Measurements from ENCODE around the gene KBTBD12. TPM values are rescaled to one million over a fixed set of nuclear protein-coding genes. Genes with fewer than 3 reads are reported as not detected.
A peak's percentile ranks its signal among the peaks of the same experiment; 100 is the strongest.

Gene KBTBD12
- total RNA-seq, 1 donor from 2014 or later, result not detected

DNA sequence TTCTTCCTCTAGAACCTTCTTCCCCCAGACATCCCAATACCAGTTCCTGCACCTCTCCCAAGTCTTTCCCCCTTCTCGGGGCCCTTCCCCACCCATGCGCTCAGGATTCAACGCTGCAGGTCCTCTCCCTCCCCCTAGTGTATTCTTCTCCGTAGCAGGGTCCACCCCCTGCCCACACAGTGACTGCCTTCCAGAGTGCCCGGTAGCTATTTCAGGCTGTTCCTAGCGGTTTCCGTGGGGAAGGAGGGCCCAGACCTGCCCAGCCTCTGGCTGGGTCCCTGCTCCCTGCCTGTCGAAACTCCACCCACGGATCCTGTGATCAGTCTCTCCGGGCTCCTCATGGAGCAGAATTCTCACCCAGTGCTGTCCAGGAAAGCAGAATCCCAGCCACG lies 92.0 kb downstream of the KBTBD12 start:
- H3K36me3 Mint-ChIP-seq (ENCODE audit: unreplicated experiment), result no peaks in the 10 kb centered on the region
- no peaks in the 10 kb centered on the region for H3K9me3 Mint-ChIP-seq (ENCODE audit: unreplicated experiment)
- no peak for DNase-seq (ENCODE audit: extremely low spot score, unreplicated experiment)
- H3K27ac Mint-ChIP-seq (ENCODE audit: unreplicated experiment), result no peak overlapping the region
- peaks cover 41% of the 10 kb centered on the region for H3K27me3 Mint-ChIP-seq (ENCODE audit: unreplicated experiment)
- TF ChIP-seq, protein P1, sequence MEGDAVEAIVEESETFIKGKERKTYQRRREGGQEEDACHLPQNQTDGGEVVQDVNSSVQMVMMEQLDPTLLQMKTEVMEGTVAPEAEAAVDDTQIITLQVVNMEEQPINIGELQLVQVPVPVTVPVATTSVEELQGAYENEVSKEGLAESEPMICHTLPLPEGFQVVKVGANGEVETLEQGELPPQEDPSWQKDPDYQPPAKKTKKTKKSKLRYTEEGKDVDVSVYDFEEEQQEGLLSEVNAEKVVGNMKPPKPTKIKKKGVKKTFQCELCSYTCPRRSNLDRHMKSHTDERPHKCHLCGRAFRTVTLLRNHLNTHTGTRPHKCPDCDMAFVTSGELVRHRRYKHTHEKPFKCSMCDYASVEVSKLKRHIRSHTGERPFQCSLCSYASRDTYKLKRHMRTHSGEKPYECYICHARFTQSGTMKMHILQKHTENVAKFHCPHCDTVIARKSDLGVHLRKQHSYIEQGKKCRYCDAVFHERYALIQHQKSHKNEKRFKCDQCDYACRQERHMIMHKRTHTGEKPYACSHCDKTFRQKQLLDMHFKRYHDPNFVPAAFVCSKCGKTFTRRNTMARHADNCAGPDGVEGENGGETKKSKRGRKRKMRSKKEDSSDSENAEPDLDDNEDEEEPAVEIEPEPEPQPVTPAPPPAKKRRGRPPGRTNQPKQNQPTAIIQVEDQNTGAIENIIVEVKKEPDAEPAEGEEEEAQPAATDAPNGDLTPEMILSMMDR (IDR thresholded peaks at IDR 0.05), result no peak
- peaks cover 16% of the 10 kb centered on the region for H3K4me1 Mint-ChIP-seq (ENCODE audit: unreplicated experiment)
- no peak overlapping the region for H3K4me3 Mint-ChIP-seq (ENCODE audit: unreplicated experiment)

DNA sequence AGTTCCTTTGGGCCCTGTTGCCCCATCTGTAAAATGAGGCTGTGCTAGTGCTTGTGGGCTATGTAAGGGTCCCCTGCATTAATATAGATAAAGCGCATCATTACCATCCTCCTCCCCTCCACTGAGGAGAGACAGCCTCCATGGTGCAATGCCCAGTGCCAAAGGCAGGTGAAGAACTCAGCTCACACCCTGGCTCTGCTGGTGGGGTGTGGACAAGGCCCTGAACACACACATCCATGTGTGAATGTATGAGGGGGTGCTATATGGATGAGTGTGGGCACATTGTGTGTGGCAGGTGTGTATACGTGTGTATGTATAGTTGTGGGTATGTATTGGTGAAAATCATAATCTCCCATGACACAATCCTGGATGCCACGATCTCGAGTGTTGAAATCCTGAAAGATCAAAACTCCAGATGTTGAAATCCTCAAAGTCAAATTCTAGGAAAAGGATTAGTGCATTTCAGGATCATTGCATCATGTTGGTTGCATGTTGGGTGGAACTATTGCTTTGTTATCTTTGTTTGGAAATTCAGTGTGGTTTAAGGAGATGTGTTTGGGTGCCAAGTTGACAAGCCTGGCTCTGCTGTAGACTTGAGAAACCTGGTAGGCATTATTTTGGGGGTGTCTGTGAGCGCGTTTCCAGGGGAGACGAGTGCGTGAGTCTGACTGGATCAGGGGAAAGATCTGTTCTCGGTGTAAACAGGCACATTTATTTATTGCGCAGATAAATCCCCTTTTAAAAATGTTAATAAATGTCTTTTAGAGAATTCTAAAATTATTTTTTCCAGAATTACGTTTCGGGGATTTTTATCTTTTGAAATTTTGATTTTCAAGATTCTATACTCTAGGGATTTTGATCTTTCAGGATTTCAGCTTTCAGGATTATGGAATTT lies 95.2 kb downstream of the KBTBD12 start:
- Mint-ChIP-seq H3K9me3 (ENCODE audit: unreplicated experiment) (no peaks in the 10 kb centered on the region), H3K36me3 (ENCODE audit: unreplicated experiment) (no peaks in the 10 kb centered on the region), H3K27me3 (ENCODE audit: unreplicated experiment) (peaks cover 17% of the 10 kb centered on the region), H3K4me3 (ENCODE audit: unreplicated experiment) (no peak overlapping the region), H3K4me1 (ENCODE audit: unreplicated experiment) (peaks cover 16% of the 10 kb centered on the region), H3K27ac (ENCODE audit: unreplicated experiment) (peak overlapping the region; percentile 48)
- TF ChIP-seq, protein P1 (IDR thresholded peaks at IDR 0.05), result no peak
- DNase-seq (ENCODE audit: extremely low spot score, unreplicated experiment), result no peak

DNA sequence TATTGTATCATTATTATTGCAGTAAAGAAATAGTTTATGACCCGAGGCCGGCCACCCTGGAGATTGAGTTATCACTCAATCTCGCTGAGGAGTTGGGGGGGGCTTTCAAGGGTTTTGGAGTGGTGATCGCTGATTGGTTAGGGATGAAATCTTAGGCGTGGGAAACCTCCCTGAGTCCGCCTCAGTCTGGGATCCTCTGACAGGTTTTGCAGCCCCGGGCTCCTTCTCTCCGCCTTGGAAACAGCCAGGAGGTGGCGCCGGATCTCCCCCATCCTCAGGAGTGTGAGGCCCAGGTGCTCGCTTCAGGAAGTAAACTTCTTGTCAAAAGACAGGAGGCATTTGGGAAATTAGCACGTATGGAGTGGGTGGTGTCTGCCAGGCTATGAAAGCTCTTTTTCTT lies 96.1 kb downstream of the KBTBD12 start:
- TF ChIP-seq, protein P1 (IDR thresholded peaks at IDR 0.05), result peak; percentile 54
- Mint-ChIP-seq H3K27me3 (ENCODE audit: unreplicated experiment) (peaks cover 17% of the 10 kb centered on the region), H3K4me3 (ENCODE audit: unreplicated experiment) (no peak overlapping the region), H3K27ac (ENCODE audit: unreplicated experiment) (no peak overlapping the region), H3K36me3 (ENCODE audit: unreplicated experiment) (no peaks in the 10 kb centered on the region), H3K9me3 (ENCODE audit: unreplicated experiment) (no peaks in the 10 kb centered on the region), H3K4me1 (ENCODE audit: unreplicated experiment) (peaks cover 15% of the 10 kb centered on the region)
- no peak for DNase-seq (ENCODE audit: extremely low spot score, unreplicated experiment)

GRCh38 chr3:128012050-128012449 lies 97.0 kb downstream of the KBTBD12 start:
- peaks cover 17% of the 10 kb centered on the region for H3K27me3 Mint-ChIP-seq (ENCODE audit: unreplicated experiment)
- peaks cover 12% of the 10 kb centered on the region for H3K4me1 Mint-ChIP-seq (ENCODE audit: unreplicated experiment)
- no peaks in the 10 kb centered on the region for H3K36me3 Mint-ChIP-seq (ENCODE audit: unreplicated experiment)
- H3K4me3 Mint-ChIP-seq (ENCODE audit: unreplicated experiment), result no peak overlapping the region
- H3K27ac Mint-ChIP-seq (ENCODE audit: unreplicated experiment), result no peak overlapping the region
- H3K9me3 Mint-ChIP-seq (ENCODE audit: unreplicated experiment), result peaks cover 4% of the 10 kb centered on the region
- DNase-seq (ENCODE audit: extremely low spot score, unreplicated experiment), result no peak
- TF ChIP-seq, protein P1 (IDR thresholded peaks at IDR 0.05), result no peak

DNA sequence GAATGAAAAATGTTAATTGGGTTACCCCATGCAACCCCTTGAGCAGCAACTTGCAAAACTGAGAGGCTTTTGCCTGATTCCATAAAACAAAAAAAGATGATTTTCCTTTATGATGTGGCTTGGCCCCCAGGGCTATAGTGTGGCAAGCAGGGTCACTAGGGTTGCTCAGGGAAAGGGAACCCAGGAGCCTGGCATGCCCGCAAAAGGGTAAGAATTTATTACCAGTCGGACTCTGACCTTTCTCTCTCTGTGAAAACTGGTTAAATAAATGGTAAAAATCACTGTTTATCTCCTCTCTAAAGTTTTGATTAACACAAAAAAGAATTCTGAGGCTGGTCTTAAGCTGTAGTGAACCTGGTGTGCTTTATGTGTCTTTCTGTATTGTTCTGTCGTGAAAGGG lies 99.5 kb downstream of the KBTBD12 start:
- H3K27me3 Mint-ChIP-seq (ENCODE audit: unreplicated experiment), result peaks cover 16% of the 10 kb centered on the region
- TF ChIP-seq, protein P1 (IDR thresholded peaks at IDR 0.05), result no peak
- H3K27ac Mint-ChIP-seq (ENCODE audit: unreplicated experiment), result no peak overlapping the region

More for the DNA sequence above, 99.5 kb downstream of the KBTBD12 start:
- no peak for DNase-seq (ENCODE audit: extremely low spot score, unreplicated experiment)
- Mint-ChIP-seq H3K9me3 (ENCODE audit: unreplicated experiment) (peaks cover 4% of the 10 kb centered on the region), H3K4me3 (ENCODE audit: unreplicated experiment) (no peak overlapping the region), H3K36me3 (ENCODE audit: unreplicated experiment) (no peaks in the 10 kb centered on the region), H3K4me1 (ENCODE audit: unreplicated experiment) (peaks cover 12% of the 10 kb centered on the region)
